NCI-H1417 (cell line): ENCODE data around the gene STOML1.
"Not testable (repeated sequence)": the region's sequence is repeated elsewhere in the genome, so short reads cannot be mapped to it uniquely, and the experiment has no call there.

Source experiments
- DNase-seq, 3 experiments: peaks; one replicate each; lab custom pipeline; 2025; lab: John Stamatoyannopoulos, UW

STOML1 gene

GRCh38 chr15:73946046-73946721, 45.9 kb downstream of the STOML1 start:
- no peak for DNase-seq

DNA sequence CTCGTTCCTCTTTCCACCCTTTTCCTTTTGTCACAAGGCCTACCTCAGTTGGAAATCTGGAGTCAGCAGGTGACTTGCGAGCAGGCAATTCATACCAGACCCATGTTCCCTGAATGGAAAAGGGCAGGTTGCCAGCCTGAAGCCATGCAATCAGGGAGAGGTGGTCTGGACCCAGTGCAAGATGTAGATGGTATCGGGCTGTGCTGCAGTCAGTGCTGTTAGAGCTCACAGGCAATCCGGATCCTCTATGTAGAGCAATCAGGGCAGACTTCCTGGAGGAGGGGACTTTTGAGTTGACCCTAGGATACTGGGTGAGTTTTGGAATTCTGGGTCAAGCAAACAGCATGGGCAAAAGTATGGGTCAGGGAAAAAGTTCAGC, 47.0 kb downstream of the STOML1 start:
- no peak for DNase-seq

DNA sequence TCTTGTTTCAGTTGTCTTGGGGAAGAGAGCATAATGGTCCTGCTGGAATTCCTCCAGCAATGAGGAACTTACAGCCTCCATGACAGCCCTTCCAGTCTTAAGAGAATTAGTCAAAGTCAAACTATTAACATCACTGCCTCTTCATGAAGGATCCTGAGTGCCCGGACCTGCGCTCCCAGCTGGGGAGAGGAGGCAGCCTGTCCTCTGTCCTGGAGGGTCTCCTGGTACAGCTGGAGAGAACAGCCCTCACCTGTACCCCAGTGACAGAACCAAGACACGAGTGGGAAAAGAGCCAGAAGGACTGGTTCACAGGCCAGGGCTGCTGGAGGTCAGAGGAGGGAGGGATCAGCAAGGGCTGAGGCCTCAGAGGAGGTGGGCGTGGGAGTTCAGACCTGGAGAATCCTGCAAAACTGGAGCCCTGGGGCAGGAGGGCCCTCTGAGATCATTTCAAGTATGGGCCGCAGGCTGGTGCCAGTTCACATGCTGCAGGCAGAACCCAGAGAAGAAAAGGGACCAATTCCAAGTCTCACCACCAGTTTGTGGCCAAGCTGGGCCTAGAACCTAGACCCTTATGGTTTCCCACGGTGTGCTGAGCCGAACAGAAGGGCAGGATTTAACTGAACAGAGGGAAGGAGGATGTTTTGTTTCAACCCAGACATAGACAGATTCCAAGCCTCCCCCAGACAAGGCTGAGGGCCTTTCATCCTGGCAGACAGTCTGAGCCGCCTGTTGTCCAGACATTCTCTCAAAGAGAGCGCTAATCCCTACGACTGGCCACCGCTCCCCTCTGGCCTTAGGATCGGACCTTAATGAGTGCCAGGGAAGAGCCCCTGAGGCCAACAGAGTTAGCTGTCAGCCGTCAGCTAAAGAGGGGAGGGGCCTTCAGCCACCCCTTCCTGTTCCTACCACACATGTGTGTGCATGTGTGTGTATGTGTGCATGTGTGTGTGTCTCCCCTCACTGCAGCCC, 47.6 kb downstream of the STOML1 start:
- no peak for DNase-seq

GRCh38 chr15:73942751-73943270, 49.3 kb downstream of the STOML1 start:
- DNase-seq, result no peak

DNA sequence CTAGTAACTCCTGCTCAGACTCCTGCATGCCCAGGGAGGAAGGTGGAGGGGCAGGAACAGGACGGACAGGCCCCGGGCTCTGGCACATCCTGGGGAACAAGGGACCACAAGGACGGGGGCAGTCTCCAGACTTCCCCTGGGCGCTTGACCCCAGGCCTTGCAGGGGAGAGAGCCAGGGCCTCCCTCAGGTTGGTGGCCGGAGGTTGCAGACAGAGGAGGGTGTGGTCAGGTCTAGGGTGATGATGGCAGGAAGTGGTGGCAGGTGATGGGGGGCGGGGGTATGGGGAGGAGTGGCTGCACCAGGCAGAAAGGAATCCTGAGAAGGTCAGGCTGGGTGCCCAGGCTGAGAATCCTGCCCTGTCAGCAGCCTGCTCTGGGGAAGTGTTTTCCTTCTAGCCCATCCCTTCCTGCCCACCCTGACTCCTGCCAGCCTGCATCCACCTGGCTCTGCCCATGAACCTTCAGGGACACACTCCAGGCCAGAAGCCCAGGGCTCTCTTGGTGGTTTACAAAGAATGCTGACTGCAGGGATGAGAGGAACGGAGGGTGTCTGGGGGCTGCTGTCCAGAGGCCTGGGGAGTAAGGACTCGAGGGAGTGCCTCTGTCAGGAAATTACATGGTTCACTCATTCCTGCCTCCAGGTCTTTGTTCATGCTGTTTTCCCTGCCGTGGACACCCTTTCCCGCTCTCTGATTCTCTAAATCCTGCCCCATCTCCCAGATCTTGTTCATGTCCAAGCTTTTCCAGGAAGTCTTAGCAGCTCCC, 50.0 kb downstream of the STOML1 start:
- DNase-seq, result peak in 2 of 3 experiments; percentile 15 to 30

- DNase-seq, result no peak
Measured at GRCh38 chr15:73941449-73941848, 50.6 kb downstream of the STOML1 start.

- DNase-seq, result no peak
Measured at GRCh38 chr15:73941044-73941443, 51.1 kb downstream of the STOML1 start.

GRCh38 chr15:73940061-73940981, 51.8 kb downstream of the STOML1 start:
- no peak for DNase-seq

GRCh38 chr15:73939138-73939537, 53.0 kb downstream of the STOML1 start:
- no peak for DNase-seq

GRCh38 chr15:73938516-73938915, 53.6 kb downstream of the STOML1 start:
- not testable (repeated sequence) for DNase-seq

GRCh38 chr15:73937726-73938125, 54.4 kb downstream of the STOML1 start:
- no peak for DNase-seq

DNA sequence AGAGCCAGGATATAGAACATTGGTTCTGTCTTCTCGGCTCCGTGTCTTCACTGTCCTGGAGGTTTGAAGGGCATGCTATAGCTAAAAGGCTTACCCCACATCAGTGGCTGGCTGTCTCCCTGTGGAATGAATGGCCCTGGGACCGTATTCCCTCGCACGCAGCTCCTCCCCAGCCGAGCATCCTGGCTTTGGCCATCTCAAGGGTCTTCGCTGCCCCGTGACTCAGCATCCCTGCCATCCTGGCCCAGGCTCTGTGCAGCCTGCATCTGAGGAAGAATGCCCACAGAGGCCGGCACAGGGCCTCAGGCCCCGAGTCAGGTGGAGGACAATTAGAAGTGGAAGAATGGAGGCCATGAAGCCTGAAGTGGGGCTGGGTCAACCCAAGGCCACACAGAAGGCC, 54.8 kb downstream of the STOML1 start:
- DNase-seq, result no peak

GRCh38 chr15:73936588-73937290, 55.4 kb downstream of the STOML1 start:
- DNase-seq, result no peak

- DNase-seq, result peak in 2 of 3 experiments; percentile 56 to 82
Measured at GRCh38 chr15:73936181-73936580, 55.9 kb downstream of the STOML1 start.

DNA sequence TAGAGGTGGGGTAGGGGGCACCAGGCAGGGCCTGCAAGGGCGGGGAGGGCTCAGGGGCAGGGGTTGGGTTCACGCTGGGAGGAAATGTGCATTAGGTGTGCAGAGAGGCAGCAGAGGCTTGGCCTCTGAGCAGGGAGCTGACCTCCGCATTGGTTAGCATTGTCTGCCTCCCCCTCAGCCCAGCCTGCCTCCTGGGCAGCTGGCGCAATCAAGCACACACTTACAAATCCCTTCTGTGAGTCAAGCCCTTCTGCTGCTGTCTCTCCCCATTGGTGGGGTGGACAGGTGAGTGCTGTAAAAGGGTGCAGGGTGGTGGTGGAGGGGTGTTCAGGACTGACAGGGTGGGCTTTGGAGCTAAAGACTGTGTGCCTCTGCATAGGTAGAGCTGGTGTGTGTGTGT, 56.5 kb downstream of the STOML1 start:
- DNase-seq, result peak in 1 of 3 experiments; percentile 62

DNA sequence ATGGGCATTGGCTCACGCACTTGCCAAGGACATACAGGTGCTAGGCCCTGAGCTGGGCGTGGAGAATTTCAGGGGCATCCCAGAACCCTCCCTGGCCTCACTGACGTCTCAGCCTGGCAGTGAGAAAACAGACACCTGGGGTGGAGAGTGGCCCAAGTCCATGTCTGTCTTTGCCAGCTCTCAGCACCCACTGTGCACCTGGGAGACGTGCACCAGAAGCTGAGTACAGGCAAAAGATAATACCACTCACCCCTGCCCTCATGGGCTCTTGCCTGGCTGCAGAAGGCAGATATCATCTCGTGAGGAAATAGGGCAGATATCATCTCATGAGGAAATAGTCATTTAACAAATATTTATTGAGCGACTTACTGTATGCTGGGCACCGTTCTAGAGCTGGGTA, 57.8 kb downstream of the STOML1 start:
- no peak for DNase-seq

- no peak for DNase-seq
Measured at GRCh38 chr15:73932381-73933191, 59.5 kb downstream of the STOML1 start.

- DNase-seq, result no peak
Measured at GRCh38 chr15:73931441-73931840, 60.7 kb downstream of the STOML1 start.

DNA sequence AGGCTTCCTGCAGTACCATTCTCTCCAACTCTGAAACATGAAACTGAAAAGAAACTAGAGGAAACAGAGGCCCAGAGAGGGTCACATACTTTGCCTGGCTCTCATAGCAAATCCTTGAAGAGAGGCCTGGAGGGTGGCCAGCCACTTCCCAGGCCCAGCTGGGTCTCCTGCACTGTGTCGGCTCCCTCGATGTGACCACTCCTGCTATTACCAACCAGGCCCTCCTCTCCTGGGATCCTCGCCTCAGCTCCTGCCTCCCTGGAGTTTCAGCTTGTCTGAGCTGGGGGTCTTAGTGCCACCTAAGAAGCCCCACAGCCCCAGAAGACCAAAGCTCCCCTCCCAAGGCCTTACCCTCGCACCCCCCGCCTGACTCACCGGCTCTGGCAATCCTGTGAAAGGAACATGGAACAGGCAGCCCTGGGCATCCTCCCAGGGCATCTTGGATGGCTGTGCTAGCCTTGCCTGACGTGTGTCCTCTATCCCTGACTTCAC, 61.3 kb downstream of the STOML1 start:
- DNase-seq, result no peak
